Astrocyte (in vitro differentiated cells and primary cell): Measurements from ENCODE around the gene MAST3.

Experiments used
- CTCF ChIP-seq: IDR thresholded peaks from 2 replicates; pipeline ENCODE4 v1.5.1; 2011; ENCODE audit warnings: low read depth, mild to moderate bottlenecking, inconsistent platforms, low read length, moderate library complexity; ENCODE audit not compliant: insufficient read depth
- EZH2 ChIP-seq: IDR thresholded peaks from 2 replicates; pipeline ENCODE4 v1.6.1; 2012; ENCODE audit warnings: mild to moderate bottlenecking, low read length, inconsistent platforms; ENCODE audit not compliant: insufficient read depth

GRCh38 chr19:18174983-18175382 lies 77.4 kb downstream of the MAST3 start:
- TF ChIP-seq CTCF (no peak), EZH2 (no peak)
